Ascending aorta (tissue), 2 donors: ENCODE data around the gene LCE1E. TPM values are rescaled to one million over a fixed set of nuclear protein-coding genes. Genes with fewer than 3 reads are reported as not detected.

ENCODE experiments used
- DNase-seq, 2 donors: peaks; one replicate each; pipeline ENCODE4 v3.0.0-alpha.2; 2019; ENCODE audit warnings: low spot score in 2 of 2
- H3K27ac ChIP-seq, 2 donors: fragments of 200-600 bp; sonication (generic); one replicate each; pipeline ENCODE4 v1.5.1; 2016 to 2017; ENCODE audit warnings: mild to moderate bottlenecking in 1 of 2
- H3K27me3 ChIP-seq: fragments of 200-600 bp; sonication (generic); one replicate; pipeline ENCODE4 v1.5.1; 2017
- H3K36me3 ChIP-seq, 2 donors: fragments of 200-600 bp; sonication (generic); one replicate each; pipeline ENCODE4 v1.5.1; 2016
- H3K4me1 ChIP-seq, 2 donors: fragments of 200-600 bp; sonication (generic); one replicate each; pipeline ENCODE4 v1.5.1; 2016 to 2017; ENCODE audit warnings: mild to moderate bottlenecking in 1 of 2
- H3K4me3 ChIP-seq, 2 donors: fragments of 200-600 bp; sonication (generic); one replicate each; pipeline ENCODE4 v1.5.1; 2016 to 2017; ENCODE audit warnings: mild to moderate bottlenecking in 1 of 2
- H3K9me3 ChIP-seq, 2 donors: fragments of 200-600 bp; sonication (generic); one replicate each; pipeline ENCODE4 v1.5.1; 2016
- CTCF ChIP-seq, 3 experiments: fragments of 200-600 bp in 2 of 3; fragments of 450-650 bp in 1 of 3; sonication (generic) in 2 of 3; IDR thresholded peaks; one replicate each; pipeline ENCODE4 v1.5.1; 2016 to 2019; ENCODE audit warnings: antibody characterized with exemption in 3 of 3, mild to moderate bottlenecking in 1 of 3, moderate library complexity in 1 of 3
- intact Hi-C: fragments of 100-400 bp; cut with DNase I; formaldehyde crosslinking; loops from one replicate; pipeline ENCODE4 v1.15.1; 2023
- total RNA-seq: library from RNA; depleted of rRNA; stranded (reverse); fragments of >200 nt; gene quantifications from one replicate; pipeline ENCODE4 v1.1.0, GENCODE V29; 2016

Gene LCE1E
- total RNA-seq, 1 donor from 2014 or later: not detected

DNA sequence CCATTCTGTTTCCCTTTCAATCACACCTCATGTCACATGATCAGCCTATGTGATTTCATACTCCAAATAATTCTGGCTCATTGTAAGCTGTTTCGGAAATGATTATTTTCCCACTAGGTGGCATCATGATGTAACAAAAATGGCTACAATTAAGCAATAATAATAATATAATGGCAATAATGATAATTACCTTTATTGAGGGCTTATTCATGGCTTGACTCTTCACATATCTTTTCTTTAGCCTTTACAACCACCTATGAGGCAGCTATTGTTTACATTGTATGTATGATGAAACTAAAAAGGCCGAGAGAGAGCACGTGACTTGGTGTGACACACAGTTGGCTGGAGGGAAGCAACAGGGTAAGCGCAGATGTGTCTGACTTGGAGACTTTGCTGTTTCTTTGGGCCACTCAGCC lies 40.8 kb upstream of the LCE1E start:
- intact Hi-C loops: no loop called here
- DNase-seq: no peak
- Histone ChIP-seq H3K27ac (no peak overlapping the region), H3K9me3 (no peaks in the 10 kb centered on the region), H3K27me3 (no peaks in the 10 kb centered on the region), H3K4me1 (no peaks in the 10 kb centered on the region), H3K4me3 (no peak overlapping the region), H3K36me3 (no peaks in the 10 kb centered on the region)
- TF ChIP-seq CTCF (IDR thresholded peaks at IDR 0.05): no peak

GRCh38 chr1:152745765-152746444 lies 40.2 kb upstream of the LCE1E start:
- no peaks in the 10 kb centered on the region for H3K27me3 ChIP-seq
- no peak for TF ChIP-seq CTCF (IDR thresholded peaks at IDR 0.05)
- no peaks in the 10 kb centered on the region for H3K36me3 ChIP-seq
- H3K9me3 ChIP-seq: no peaks in the 10 kb centered on the region
- no peak overlapping the region for H3K4me3 ChIP-seq
- no peak for DNase-seq
- H3K4me1 ChIP-seq: no peaks in the 10 kb centered on the region
- intact Hi-C loops: no loop called here
- no peak overlapping the region for H3K27ac ChIP-seq

- no peak for TF ChIP-seq CTCF (IDR thresholded peaks at IDR 0.05)
- DNase-seq: no peak
- intact Hi-C loops: no loop called here
- Histone ChIP-seq H3K27me3 (no peaks in the 10 kb centered on the region), H3K36me3 (no peaks in the 10 kb centered on the region), H3K4me1 (no peaks in the 10 kb centered on the region), H3K4me3 (no peak overlapping the region), H3K9me3 (no peaks in the 10 kb centered on the region), H3K27ac (no peak overlapping the region)
Observed at GRCh38 chr1:152747831-152748230, 38.2 kb upstream of the LCE1E start.

DNA sequence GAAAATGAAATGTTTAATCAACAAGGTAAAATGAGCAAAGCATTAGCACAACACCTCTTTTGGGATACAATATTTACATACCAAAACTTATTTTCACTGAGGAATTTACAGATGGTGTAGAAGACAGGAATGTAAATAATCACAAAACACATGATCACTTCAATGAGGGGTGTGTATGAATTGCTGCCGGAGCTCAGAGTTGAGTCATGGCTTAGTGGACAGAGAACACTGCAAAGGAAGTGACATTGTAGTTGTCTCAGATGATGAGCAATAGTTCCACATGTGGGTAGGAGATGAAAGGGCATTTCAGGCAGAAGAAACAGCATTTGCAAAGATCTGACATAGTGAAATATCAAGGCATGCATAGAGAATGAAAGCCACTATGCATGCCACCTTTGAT lies 33.8 kb upstream of the LCE1E start:
- Histone ChIP-seq H3K4me1 (no peaks in the 10 kb centered on the region), H3K36me3 (no peaks in the 10 kb centered on the region), H3K9me3 (no peaks in the 10 kb centered on the region), H3K27ac (no peak overlapping the region), H3K4me3 (no peak overlapping the region), H3K27me3 (no peaks in the 10 kb centered on the region)
- no peak for TF ChIP-seq CTCF (IDR thresholded peaks at IDR 0.05)
- intact Hi-C loops: no loop called here
- no peak for DNase-seq

DNA sequence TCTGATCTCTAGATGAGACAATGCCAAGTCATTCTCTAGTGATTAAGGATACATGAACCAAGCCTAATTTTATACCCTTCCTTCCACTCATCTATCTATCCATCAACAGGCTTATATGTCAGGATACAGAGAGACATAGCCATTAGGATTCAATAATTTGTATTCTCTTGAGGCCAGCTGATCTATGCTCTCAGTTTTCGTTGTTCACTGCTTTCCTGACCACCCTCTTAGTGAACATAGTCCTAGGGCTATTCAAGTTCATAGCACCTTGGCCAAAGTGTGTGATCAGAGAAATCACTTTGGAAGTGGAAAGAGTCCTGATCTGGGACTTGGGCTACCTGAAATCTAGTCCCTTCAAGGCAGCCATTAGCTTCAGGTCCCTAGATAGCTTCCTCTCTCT lies 32.5 kb upstream of the LCE1E start:
- no peaks in the 10 kb centered on the region for H3K9me3 ChIP-seq
- no peaks in the 10 kb centered on the region for H3K36me3 ChIP-seq
- no peaks in the 10 kb centered on the region for H3K27me3 ChIP-seq
- DNase-seq: no peak
- no peak for TF ChIP-seq CTCF (IDR thresholded peaks at IDR 0.05)
- no peaks in the 10 kb centered on the region for H3K4me1 ChIP-seq
- no peak overlapping the region for H3K27ac ChIP-seq
- H3K4me3 ChIP-seq: no peak overlapping the region
- intact Hi-C loops: no loop called here

GRCh38 chr1:152756872-152757271 lies 29.2 kb upstream of the LCE1E start:
- intact Hi-C loops: no loop called here
- no peaks in the 10 kb centered on the region for H3K36me3 ChIP-seq
- H3K9me3 ChIP-seq: no peaks in the 10 kb centered on the region
- no peaks in the 10 kb centered on the region for H3K27me3 ChIP-seq
- no peak for TF ChIP-seq CTCF (IDR thresholded peaks at IDR 0.05)
- H3K4me3 ChIP-seq: no peak overlapping the region
- DNase-seq: no peak
- no peak overlapping the region for H3K27ac ChIP-seq
- H3K4me1 ChIP-seq: no peaks in the 10 kb centered on the region
